Endothelial cell of umbilical vein (primary cell): ENCODE measurements around the gene NTMT2. TPM values are rescaled to one million over a fixed set of nuclear protein-coding genes. Genes with fewer than 3 reads are reported as not detected.

Source experiments
- BruUV-seq: library from RNA; stranded (reverse); fragments of 400-500 nt; replicated peaks from 2 replicates; lab custom pipeline; 2021; lab: Mats Ljungman, UMichigan
- CTCF ChIA-PET: fragments of 300-600, 350-600 bp; sonication (Branson Sonifier 250); formaldehyde crosslinking; loops from one replicate; lab custom pipeline; 2021; ENCODE audit warnings: antibody characterized with exemption, inconsistent platforms; lab: Charles Lee
- POLR2A ChIA-PET: fragments of 300-600, 350-600 bp; sonication (Branson Sonifier 250); formaldehyde crosslinking; loops from one replicate; lab custom pipeline; 2021; ENCODE audit warnings: antibody characterized with exemption, inconsistent platforms; lab: Charles Lee
- DNase-seq: peaks from one replicate; pipeline ENCODE4 v3.0.0-alpha.2; 2011; ENCODE audit warnings: low read depth, low spot score
- FAIRE-seq: peaks from 2 replicates; lab custom pipeline; 2011; peaks lifted over from hg19 to GRCh38; lab: Jason Lieb, UNC
- H2AFZ ChIP-seq: 2 replicates; pipeline ENCODE4 v1.6.0; 2012; ENCODE audit warnings: low read depth, low read length, control low read depth, inconsistent platforms
- H3K27ac ChIP-seq: 2 replicates; pipeline ENCODE4 v1.5.1; 2011; ENCODE audit warnings: low read depth, mild to moderate bottlenecking, control low read depth, low read length, moderate library complexity; ENCODE audit not compliant: insufficient read depth
- H3K27me3 ChIP-seq, 2 experiments: 2 replicates each; pipeline versions ENCODE4 v1.6.0 to v1.6.1; 2011; ENCODE audit warnings: low read length in 2 of 2, mixed read lengths in 1 of 2; ENCODE audit not compliant: control insufficient read depth in 2 of 2, insufficient read depth in 2 of 2
- H3K36me3 ChIP-seq, 2 experiments: 2 replicates in 1 of 2; 3 replicates in 1 of 2; pipeline ENCODE4 v1.5.1; 2011; ENCODE audit warnings: low read length in 2 of 2, mild to moderate bottlenecking in 1 of 2, moderate library complexity in 1 of 2; ENCODE audit not compliant: control insufficient read depth in 2 of 2, insufficient read depth in 2 of 2; ENCODE audit errors: extremely low read depth in 1 of 2
- H3K4me1 ChIP-seq: 3 replicates; pipeline ENCODE4 v1.5.1; 2011; ENCODE audit warnings: mild to moderate bottlenecking, low read length; ENCODE audit not compliant: control insufficient read depth, insufficient read depth; ENCODE audit errors: extremely low read depth
- H3K4me2 ChIP-seq: 2 replicates; pipeline ENCODE4 v1.6.1; 2011; ENCODE audit warnings: low read length, control low read depth, mixed read lengths; ENCODE audit not compliant: insufficient read depth
- H3K4me3 ChIP-seq, 3 experiments: fragments of 200-600 bp in 1 of 3; sonication (generic), shearing (Covaris generic) in 1 of 3; replicated peaks in 1 of 3; 2 replicates each; pipeline ENCODE4 v1.5.1; 2011 to 2016; ENCODE audit warnings: control low read depth in 3 of 3, low read length in 3 of 3, mild to moderate bottlenecking in 2 of 3, inconsistent platforms in 1 of 3, low read depth in 1 of 3, moderate library complexity in 1 of 3; ENCODE audit not compliant: insufficient read depth in 1 of 3
- H3K79me2 ChIP-seq: 2 replicates; pipeline ENCODE4 v1.6.0; 2012; ENCODE audit warnings: low read length, inconsistent platforms; ENCODE audit not compliant: control insufficient read depth, insufficient read depth
- H3K9ac ChIP-seq: replicated peaks from 2 replicates; pipeline ENCODE3; 2011; ENCODE audit warnings: low read length, control low read depth; ENCODE audit not compliant: insufficient read depth; ENCODE audit errors: extremely low read depth
- H3K9me1 ChIP-seq: replicated peaks from 3 replicates; pipeline ENCODE4 v1.6.0; 2011; ENCODE audit warnings: mild to moderate bottlenecking, low read length; ENCODE audit not compliant: control insufficient read depth, insufficient read depth; ENCODE audit errors: extremely low read depth
- H3K9me3 ChIP-seq: replicated peaks from 2 replicates; pipeline ENCODE4 v1.5.1; 2012; ENCODE audit warnings: low read length, inconsistent platforms; ENCODE audit not compliant: control insufficient read depth, insufficient read depth
- H4K20me1 ChIP-seq: replicated peaks from 2 replicates; pipeline ENCODE3; 2011; ENCODE audit warnings: mild to moderate bottlenecking, low read length; ENCODE audit not compliant: control insufficient read depth, insufficient read depth; ENCODE audit errors: extremely low read depth
- CTCF ChIP-seq, 2 donors: IDR thresholded peaks; 1 replicate in 1 of 2; 2 replicates in 1 of 2; pipeline ENCODE4 v1.5.1; 2011; ENCODE audit warnings: low read length in 2 of 2, mild to moderate bottlenecking in 2 of 2, moderate library complexity in 2 of 2, control low read depth in 1 of 2, inconsistent platforms in 1 of 2, low read depth in 1 of 2; ENCODE audit not compliant: insufficient read depth in 1 of 2; ENCODE audit errors: extremely low read depth in 1 of 2
- EZH2 ChIP-seq: IDR thresholded peaks from 2 replicates; pipeline ENCODE4 v1.6.1; 2012; ENCODE audit warnings: borderline replicate concordance, low read depth, mild to moderate bottlenecking, moderate library complexity, low read length, inconsistent platforms; ENCODE audit not compliant: severe bottlenecking
- FOS ChIP-seq: IDR thresholded peaks from 2 replicates; pipeline ENCODE4 v1.6.1; 2011; ENCODE audit warnings: mild to moderate bottlenecking, low read length, moderate library complexity, borderline replicate concordance; ENCODE audit not compliant: insufficient read depth
- GATA2 ChIP-seq: IDR thresholded peaks from 2 replicates; pipeline ENCODE4 v1.7.0; 2011; ENCODE audit warnings: low read depth, mild to moderate bottlenecking, moderate library complexity, mixed read lengths, low read length; ENCODE audit not compliant: insufficient read length, insufficient read depth
- JUN ChIP-seq: IDR thresholded peaks from 2 replicates; pipeline ENCODE4 v1.6.1; 2011; ENCODE audit warnings: borderline replicate concordance, low read depth; ENCODE audit not compliant: insufficient read length, insufficient read depth
- MAX ChIP-seq: IDR thresholded peaks from 2 replicates; pipeline ENCODE4 v1.6.1; 2011; ENCODE audit not compliant: insufficient read depth, insufficient read length
- MYC ChIP-seq: IDR thresholded peaks from one replicate; pipeline ENCODE4 v1.6.1; 2011; ENCODE audit warnings: mild to moderate bottlenecking, low read depth, low read length
- POLR2A ChIP-seq: IDR thresholded peaks from 2 replicates; pipeline ENCODE4 v1.6.1; 2012; ENCODE audit warnings: low read depth, mild to moderate bottlenecking, control low read depth, low read length
- POLR2AphosphoS5 ChIP-seq: IDR thresholded peaks from 2 replicates; pipeline ENCODE4 v1.6.1; 2012; ENCODE audit warnings: low read depth, mild to moderate bottlenecking, control low read depth, low read length, moderate library complexity; ENCODE audit not compliant: insufficient read depth
- dilution Hi-C: fragments of 300-500 bp; cut with MboI; formaldehyde crosslinking; loops from one replicate; pipeline ENCODE4 v1.15.0; 2019; ENCODE audit warnings: low sequenced_read_pairs; ENCODE audit not compliant: extremely low pct_ligation_motif_present
- intact Hi-C: fragments of 100-400 bp; cut with micrococcal nuclease; formaldehyde crosslinking; loops from one replicate; pipeline ENCODE4 v1.10.0; 2022
- polyA plus RNA-seq, 4 experiments: library from polyadenylated mRNA; depleted of rRNA in 3 of 4; stranded (reverse) in 3 of 4; unstranded in 1 of 4; fragments of >200 nt; gene quantifications; 2 replicates each; pipeline versions ENCODE4 v1.2.1 to v1.2.3, GENCODE V29; 2011 to 2012; ENCODE audit warnings: missing spikeins in 1 of 4
- total RNA-seq: library from RNA; stranded (reverse); gene quantifications from 2 replicates; pipeline ENCODE4 v1.2.3, GENCODE V29; 2021

NTMT2 gene
- total and polyA plus RNA-seq, 2 donors (not counting 3 experiments of a cell fraction or from before 2014, with no cell fraction given), result not detected

- intact Hi-C loops, result no loop called here
These were observed 54.4 kb downstream of the NTMT2 start for GRCh38 chr1:170200161-170200560.

More at GRCh38 chr1:170200161-170200560, 54.4 kb downstream of the NTMT2 start:
- H3K4me2 ChIP-seq, result no peak overlapping the region
- H4K20me1 ChIP-seq, result no peaks in the 10 kb centered on the region
- no peaks in the 10 kb centered on the region for H3K36me3 ChIP-seq
- H2AFZ ChIP-seq, result no peak overlapping the region
- BruUV-seq, result no TSS peak
- no peak overlapping the region for H3K9ac ChIP-seq
- H3K27me3 ChIP-seq, result no peaks in the 10 kb centered on the region
- no peak overlapping the region for H3K4me3 ChIP-seq
- H3K27ac ChIP-seq, result no peak overlapping the region
- no peaks in the 10 kb centered on the region for H3K79me2 ChIP-seq
- TF ChIP-seq CTCF (IDR thresholded peaks at IDR 0.05; ENCODE audit: extremely low read depth in 1 of 2, insufficient read depth in 1 of 2, low read depth in 1 of 2, low read length in 2 of 2), result no peak
- TF ChIP-seq POLR2AphosphoS5, result no peak
- no peak for TF ChIP-seq MAX
- TF ChIP-seq MYC, result no peak
- TF ChIP-seq POLR2A, result no peak
- TF ChIP-seq FOS, result no peak
- TF ChIP-seq JUN, result no peak
- TF ChIP-seq GATA2, result no peak
- TF ChIP-seq EZH2, result no peak
- no peaks in the 10 kb centered on the region for H3K9me1 ChIP-seq
- ChIA-PET POLR2A (no interaction called here), CTCF (no interaction called here)
- dilution Hi-C loops, result no loop called here
- no peak for FAIRE-seq
- H3K9me3 ChIP-seq, result no peaks in the 10 kb centered on the region
- DNase-seq, result no peak
- no peaks in the 10 kb centered on the region for H3K4me1 ChIP-seq
